Mononuclear cell (primary cell): Measurements from ENCODE around the gene OMD. TPM values are rescaled to one million over a fixed set of nuclear protein-coding genes. Genes with fewer than 3 reads are reported as not detected.
"Not testable (repeated sequence)": the region's sequence is repeated elsewhere in the genome, so short reads cannot be mapped to it uniquely, and the experiment has no call there.

ENCODE experiments used
- H3K27me3 ChIP-seq: 2 replicates; pipeline ENCODE4 v1.6.0; 2011; ENCODE audit warnings: low read length, control low read depth; ENCODE audit not compliant: insufficient read depth
- H3K4me1 ChIP-seq: 2 replicates; pipeline ENCODE4 v1.5.1; 2011; ENCODE audit warnings: mild to moderate bottlenecking, low read length, control low read depth; ENCODE audit not compliant: insufficient read depth
- H3K4me3 ChIP-seq: 2 replicates; pipeline ENCODE4 v1.5.1; 2011; ENCODE audit warnings: mild to moderate bottlenecking, low read length, moderate library complexity
- H3K9me3 ChIP-seq: 2 replicates; pipeline ENCODE4 v1.5.1; 2011; ENCODE audit warnings: low read depth, mild to moderate bottlenecking, control low read depth, low read length
- total RNA-seq: library from RNA; depleted of rRNA; stranded (reverse); fragments of >200 nt; gene quantifications from one replicate; pipeline ENCODE4 v1.2.3, GENCODE V29; 2012

Gene OMD
- total RNA-seq, 1 donor = not detected

GRCh38 chr9:92432350-92432749 is 8.1 kb upstream of the OMD start:
- H3K27me3 ChIP-seq = no peaks in the 10 kb centered on the region
- H3K4me3 ChIP-seq = no peak overlapping the region
- H3K4me1 ChIP-seq = no peaks in the 10 kb centered on the region
- H3K9me3 ChIP-seq = no peaks in the 10 kb centered on the region

- H3K4me1 ChIP-seq = no peaks in the 10 kb centered on the region
- no peaks in the 10 kb centered on the region for H3K27me3 ChIP-seq
- H3K4me3 ChIP-seq = no peak overlapping the region
- H3K9me3 ChIP-seq = no peaks in the 10 kb centered on the region
Measured at GRCh38 chr9:92429836-92430235, 5.6 kb upstream of the OMD start.

- H3K4me3 ChIP-seq = no peak overlapping the region
- no peaks in the 10 kb centered on the region for H3K9me3 ChIP-seq
- no peaks in the 10 kb centered on the region for H3K27me3 ChIP-seq
- H3K4me1 ChIP-seq = no peaks in the 10 kb centered on the region
Measured at GRCh38 chr9:92426501-92427145, 2.4 kb upstream of the OMD start.

GRCh38 chr9:92425474-92425873 is 1.2 kb upstream of the OMD start:
- Histone ChIP-seq H3K27me3 (no peaks in the 10 kb centered on the region), H3K4me3 (no peak overlapping the region), H3K9me3 (no peaks in the 10 kb centered on the region), H3K4me1 (no peaks in the 10 kb centered on the region)

GRCh38 chr9:92423612-92424011 is 659 bp downstream of the OMD start:
- no peaks in the 10 kb centered on the region for H3K27me3 ChIP-seq
- no peaks in the 10 kb centered on the region for H3K9me3 ChIP-seq
- no peaks in the 10 kb centered on the region for H3K4me1 ChIP-seq
- H3K4me3 ChIP-seq = no peak overlapping the region

- Histone ChIP-seq H3K9me3 (no peaks in the 10 kb centered on the region), H3K27me3 (no peaks in the 10 kb centered on the region), H3K4me3 (no peak overlapping the region), H3K4me1 (no peaks in the 10 kb centered on the region)
Measured at GRCh38 chr9:92422611-92423338, 1.5 kb downstream of the OMD start.

- H3K4me3 ChIP-seq = no peak overlapping the region
- H3K9me3 ChIP-seq = no peaks in the 10 kb centered on the region
- peaks cover 3% of the 10 kb centered on the region for H3K4me1 ChIP-seq
- no peaks in the 10 kb centered on the region for H3K27me3 ChIP-seq
Measured at GRCh38 chr9:92414566-92414965, 9.7 kb downstream of the OMD start.

GRCh38 chr9:92411157-92411556 is 13.1 kb downstream of the OMD start:
- H3K27me3 ChIP-seq, H3K4me3 ChIP-seq, H3K9me3 ChIP-seq: not testable (repeated sequence)
- peaks cover 15% of the 10 kb centered on the region for H3K4me1 ChIP-seq

- H3K4me1 ChIP-seq = peaks cover 17% of the 10 kb centered on the region
- H3K4me3 ChIP-seq = no peak overlapping the region
- H3K9me3 ChIP-seq = no peaks in the 10 kb centered on the region
- H3K27me3 ChIP-seq = no peaks in the 10 kb centered on the region
Measured at GRCh38 chr9:92408747-92409478, 15.4 kb downstream of the OMD start.

- H3K4me3 ChIP-seq = no peak overlapping the region
- H3K4me1 ChIP-seq = peaks cover 17% of the 10 kb centered on the region
- no peaks in the 10 kb centered on the region for H3K9me3 ChIP-seq
- H3K27me3 ChIP-seq = no peaks in the 10 kb centered on the region
Measured at GRCh38 chr9:92407818-92408217, 16.5 kb downstream of the OMD start.

- H3K27me3 ChIP-seq = no peaks in the 10 kb centered on the region
- no peaks in the 10 kb centered on the region for H3K9me3 ChIP-seq
- peaks cover 17% of the 10 kb centered on the region for H3K4me1 ChIP-seq
- no peak overlapping the region for H3K4me3 ChIP-seq
Measured at GRCh38 chr9:92406477-92406876, 17.8 kb downstream of the OMD start.

- Histone ChIP-seq H3K4me3 (no peak overlapping the region), H3K9me3 (no peaks in the 10 kb centered on the region), H3K4me1 (peaks cover 17% of the 10 kb centered on the region), H3K27me3 (no peaks in the 10 kb centered on the region)
Measured at GRCh38 chr9:92405818-92406217, 18.5 kb downstream of the OMD start.

GRCh38 chr9:92404042-92404836 is 20.0 kb downstream of the OMD start, which contains the start of gene OGN:
OGN (minus strand) TSS chr9:92404578; CDS start chr9:92403407, 1,171 bp downstream.
- Histone ChIP-seq H3K4me3 (no peak within 1 kb of the TSS), H3K4me1 (peaks cover 17% of the 10 kb centered on the region), H3K27me3 (no peaks in the 10 kb centered on the region), H3K9me3 (no peaks in the 10 kb centered on the region)

GRCh38 chr9:92402826-92403745 is 21.2 kb downstream of the OMD start:
- Histone ChIP-seq H3K4me3 (no peak overlapping the region), H3K4me1 (peaks cover 17% of the 10 kb centered on the region), H3K9me3 (no peaks in the 10 kb centered on the region), H3K27me3 (no peaks in the 10 kb centered on the region)
